ENCODE data around the gene PTPRN.
"Not testable (repeated sequence)": the region's sequence is repeated elsewhere in the genome, so short reads cannot be mapped to it uniquely, and the experiment has no call there.

The PTPRN gene
- total RNA-seq, result 0 to 0.32 (median 0) reads per million in 18 experiments

DNA sequence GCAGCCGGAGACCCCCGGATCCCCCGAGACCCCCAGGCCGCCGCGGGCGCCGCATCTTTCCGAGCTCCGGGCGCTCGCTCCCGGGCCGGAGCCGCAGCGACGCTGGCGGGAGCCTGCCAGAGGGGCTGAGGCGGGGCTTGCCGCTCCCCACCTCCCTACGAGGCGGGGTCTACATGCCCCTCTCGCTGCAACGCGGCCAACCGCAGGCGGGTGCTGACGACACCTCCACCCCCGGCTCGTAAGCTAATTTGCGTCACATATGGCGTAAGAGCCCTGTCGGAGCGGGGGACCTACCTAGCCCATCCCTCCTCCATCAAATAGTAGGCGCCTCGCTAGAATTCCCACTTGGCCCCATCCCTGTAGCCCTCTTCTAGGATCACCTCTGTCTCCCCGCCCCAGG, at the start of gene PTPRN:
Gene PTPRN, minus strand, starts transcription at position 124 of the 400 bp plus-strand sequence. Its CDS starts 69 bp downstream, at position 55.
- no peak for DNase-seq

DNA sequence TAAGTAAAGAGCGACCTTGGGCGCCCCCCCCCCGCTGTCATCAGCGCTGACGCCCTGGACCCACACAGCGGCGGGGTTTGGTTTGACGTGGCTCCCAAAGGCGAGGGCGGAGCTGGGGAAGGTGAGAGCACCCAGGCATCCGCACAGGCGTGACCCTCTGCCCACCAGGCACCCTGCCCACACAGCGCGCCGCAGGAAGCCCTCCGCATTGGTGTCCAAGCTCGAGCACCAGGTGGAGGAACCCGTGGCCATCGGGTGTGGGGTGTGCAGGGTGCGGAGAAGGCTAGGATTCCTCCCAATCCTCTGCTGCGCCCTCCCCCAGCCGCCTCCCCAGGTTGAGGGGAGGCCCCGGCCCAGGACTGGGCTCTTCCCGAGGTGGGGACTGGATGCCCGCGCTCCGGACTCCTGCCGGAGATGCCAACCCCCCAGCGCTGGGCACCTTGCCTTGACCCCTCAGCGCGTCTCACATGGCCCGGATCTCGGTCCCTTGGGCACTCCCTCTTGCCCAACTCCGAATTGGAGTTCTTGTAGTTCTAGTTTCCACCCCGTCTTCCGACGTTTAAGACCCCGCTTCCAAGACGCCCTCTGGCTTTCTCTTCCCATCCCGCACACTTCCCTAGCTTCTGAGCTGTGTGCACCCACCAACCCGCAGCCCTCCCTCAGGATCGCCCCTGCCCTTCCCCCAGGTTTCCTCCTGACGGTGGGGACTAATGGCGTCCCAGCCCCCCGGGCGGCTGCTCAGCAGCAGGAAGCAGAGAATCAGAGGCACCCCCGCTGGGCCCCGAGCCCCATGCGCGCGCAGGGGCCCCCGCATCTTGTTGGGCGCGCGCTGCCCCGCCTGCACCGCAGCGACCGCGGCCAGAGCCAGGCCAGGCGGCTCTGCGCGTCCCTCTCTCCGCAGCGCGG, 49.2 kb upstream of the PTPRN start:
- no peak for DNase-seq

DNA sequence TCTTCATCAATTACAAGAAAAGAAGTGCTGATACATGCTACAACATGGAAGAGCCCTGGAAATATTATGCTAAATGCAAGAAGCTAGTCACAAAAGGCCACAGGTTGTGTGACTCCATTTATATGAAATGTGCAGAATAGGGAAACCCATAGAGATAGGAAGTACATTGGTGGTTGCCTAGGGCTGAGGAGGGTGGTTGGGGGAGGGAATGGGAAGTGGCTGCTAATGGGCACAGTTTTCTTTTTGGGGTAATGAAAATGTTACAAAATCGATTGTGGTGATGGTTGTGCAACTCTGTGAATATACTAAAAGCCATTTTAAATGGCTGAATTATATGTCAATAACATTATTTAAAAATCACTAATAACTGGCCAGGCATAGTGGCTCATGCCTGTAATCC, 47.6 kb upstream of the PTPRN start:
- peak; percentile 87 to 91 for DNase-seq

DNA sequence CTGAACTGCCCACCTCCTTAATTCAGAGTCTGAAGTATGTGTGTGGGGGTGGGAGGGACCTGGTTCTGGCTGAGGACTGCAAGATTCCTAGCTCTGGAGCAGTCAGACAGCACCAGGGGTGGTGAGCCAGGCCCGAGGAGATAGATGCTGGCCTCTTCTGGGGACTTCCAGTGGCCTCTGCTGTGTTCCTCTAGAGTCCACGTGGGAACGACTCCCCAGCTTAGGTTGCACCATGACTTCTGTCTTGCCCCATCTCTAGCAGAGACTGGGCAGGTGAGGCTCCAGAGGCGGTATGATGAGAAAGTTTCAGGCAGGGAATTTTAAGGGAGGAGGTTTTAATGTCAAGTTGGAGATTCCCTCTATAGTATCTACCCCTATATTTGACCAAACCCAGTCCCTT, 45.4 kb upstream of the PTPRN start:
- DNase-seq, result no peak

DNA sequence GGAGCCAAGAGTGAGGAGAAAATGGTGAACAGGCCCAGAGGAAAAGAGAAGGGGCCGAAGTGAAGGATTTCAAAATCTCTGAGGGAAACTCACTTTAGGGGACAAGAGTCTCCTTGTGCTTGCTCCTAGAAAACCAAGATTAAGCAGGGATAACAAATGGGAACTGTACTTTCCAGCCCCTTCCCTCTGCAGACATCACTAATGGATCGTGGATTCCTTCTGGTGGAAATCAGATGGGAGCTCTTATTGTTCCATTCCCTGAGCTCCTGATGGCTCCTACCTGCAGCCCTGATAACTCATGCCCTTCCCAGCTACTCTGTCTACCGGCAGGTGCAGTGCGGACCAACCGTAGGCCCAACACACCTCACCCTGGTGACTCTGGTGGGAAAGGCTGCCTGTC, 43.9 kb upstream of the PTPRN start:
- no peak for DNase-seq

DNA sequence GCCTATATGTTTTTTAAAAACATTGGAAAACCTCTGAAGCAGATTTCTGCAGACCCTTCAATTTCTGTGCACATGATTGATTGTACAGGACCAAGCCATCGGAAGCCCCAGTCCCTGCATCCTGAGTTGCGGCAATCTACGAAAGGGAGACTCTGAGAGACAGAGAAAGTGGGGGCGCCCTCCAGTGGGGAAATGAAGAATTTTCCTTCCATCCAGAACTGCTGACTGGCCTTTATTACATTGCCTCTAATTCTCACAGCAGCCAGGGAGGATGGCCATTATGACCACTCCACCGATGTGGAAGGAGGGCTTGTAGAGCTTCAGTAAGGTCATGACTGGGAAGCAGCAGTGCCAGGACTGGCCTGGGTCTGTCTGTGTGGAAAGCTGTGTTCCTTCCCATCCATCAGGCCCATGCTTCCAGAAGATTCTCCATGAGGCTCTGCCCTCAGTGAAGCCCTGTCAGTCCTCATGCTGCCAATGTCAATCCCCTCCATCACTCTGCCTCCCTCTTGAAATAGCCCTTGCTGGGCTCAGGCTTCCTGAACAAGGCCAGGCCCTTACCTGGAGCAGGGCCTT, 43.3 kb upstream of the PTPRN start:
- DNase-seq, result peak; percentile 82 to 84

DNA sequence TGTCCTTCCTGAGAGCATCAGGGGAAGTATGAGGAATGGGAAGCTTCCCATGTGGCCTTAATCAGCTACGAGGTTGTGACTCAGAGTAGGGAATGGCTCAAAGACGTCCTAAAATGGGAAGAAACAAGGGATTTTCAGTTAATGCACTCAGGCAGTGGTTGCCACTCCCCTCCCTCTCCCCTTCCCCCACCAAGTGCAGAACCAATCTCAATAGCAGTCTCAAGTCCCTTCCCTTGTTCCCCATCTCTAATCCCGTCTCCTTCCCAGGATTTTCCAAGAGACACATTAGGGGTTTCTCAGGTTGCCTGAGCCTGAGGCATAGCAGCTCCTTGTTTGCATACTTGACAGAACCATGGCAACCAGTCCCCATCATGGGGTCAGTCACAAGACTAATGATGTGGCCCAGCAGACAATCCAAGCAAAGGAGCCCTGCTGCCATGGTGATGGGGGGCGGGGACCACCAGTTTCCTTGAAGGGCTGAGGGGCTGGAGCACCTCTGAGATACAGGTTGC, 41.6 kb upstream of the PTPRN start:
- DNase-seq, result peak in 1 of 2 donors; percentile 26

DNA sequence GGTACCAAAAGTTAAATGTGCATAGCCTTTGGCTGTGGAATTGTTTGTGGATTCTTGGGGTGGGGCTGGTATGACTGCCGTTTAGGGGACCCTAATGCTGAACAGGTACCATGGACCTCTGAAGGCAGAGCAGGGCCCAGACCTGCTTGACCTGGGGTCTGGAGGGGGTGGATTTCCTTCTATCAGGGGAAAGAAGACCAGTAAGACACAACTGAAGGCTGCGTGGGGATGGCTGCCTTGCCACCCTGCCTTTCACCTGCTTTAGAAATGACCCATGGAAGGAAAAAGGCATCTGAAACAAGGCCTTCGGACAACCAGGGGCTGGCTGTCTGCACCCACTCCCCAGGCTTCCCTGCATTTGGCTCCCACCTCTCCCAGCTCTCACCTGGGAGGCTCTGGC, 41.0 kb upstream of the PTPRN start:
- no peak for DNase-seq

DNA sequence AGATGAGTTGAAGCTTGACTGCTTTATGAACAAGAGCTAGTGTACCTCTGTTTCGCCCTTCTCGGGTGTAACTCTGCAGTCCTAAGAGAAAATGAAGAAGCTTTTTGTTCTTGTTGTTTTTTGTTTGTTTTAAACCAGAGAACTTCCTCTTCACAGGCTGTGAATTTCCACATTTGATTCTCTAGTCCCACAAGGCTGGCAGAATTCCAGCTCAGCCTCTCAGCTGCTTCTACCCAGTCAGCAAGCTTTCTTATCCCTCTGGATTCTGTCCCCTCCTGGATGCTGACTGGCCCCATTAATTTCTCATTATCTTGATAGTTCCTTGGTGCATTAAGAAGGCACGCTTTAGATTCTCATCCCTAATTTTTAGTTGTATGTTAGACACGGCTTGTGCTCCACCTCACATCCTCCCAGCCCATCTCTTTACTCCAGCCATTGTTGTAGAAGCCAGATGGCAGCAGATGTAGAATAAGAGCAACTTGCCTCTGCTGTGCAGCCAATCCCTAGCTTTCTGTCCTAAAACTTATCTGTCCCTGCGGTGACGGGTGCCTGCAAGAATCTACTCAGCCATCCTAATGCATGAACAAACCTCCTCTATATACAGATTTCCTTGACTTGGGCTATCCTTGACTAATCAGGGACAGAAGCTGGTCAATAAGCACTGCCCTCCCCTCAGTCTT, 35.7 kb upstream of the PTPRN start:
- DNase-seq, result peak; percentile 86

DNA sequence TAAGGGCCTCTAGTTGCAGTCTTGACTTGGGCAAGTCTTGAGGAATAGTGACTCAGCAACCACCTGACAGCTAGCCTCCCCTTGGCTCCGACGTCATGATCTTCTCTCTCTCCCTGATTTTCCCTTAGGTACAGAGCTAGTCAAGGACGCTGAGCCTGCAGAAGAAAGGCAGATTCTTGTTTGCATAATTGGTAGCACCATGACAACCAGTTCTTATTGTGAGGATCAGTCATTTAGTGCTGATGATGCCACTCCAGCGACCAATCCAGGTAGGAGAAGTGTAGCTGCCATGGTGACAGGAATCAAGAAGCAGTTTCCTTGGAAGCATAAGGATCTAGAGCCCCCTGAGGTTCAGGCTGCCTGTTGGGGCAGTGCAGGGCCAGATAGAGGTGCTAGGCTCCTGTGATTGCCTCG, 26.2 kb upstream of the PTPRN start:
- DNase-seq, result no peak

DNA sequence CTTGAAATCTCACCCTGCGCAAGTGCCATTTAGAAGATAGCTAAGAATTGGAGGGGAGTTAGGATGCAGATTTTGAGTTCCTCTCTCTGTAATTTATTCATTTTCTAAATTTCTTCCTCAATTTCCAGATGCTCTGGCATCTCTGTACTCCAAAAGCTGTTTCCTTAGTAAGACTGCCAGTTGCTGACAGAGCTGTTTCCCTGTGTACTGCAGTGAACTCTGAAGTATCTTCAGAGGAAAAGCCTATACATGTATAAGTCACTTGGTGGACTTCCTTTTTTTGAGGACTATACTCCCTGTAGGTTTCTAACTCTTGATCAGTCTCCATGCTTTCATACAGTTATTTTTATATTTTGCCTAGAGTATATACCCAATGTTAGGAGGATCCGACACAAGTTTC, 24.9 kb upstream of the PTPRN start:
- peak in 1 of 2 donors; percentile 15 for DNase-seq

DNA sequence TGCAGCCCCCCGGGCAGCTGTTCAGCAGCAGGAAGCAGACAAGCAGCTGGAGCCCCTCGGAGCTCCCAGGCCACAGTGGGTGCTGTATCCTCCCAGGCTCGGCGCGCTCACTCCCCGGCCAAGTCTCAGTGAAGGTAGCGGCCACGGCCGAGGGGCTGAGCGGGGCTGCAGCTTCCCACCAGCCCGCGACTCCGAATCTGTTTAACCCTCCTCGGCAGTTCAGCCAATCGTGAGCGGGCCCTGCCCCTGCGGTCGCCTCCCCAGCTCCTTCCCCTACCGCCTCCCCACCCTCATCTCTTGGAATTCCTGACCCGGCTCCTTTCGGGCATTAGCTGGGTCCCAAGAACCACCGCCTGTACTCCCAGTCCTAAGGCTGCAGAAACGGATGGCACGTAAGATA, 23.3 kb upstream of the PTPRN start, which contains the start of gene RESP18:
Gene RESP18, minus strand, starts transcription at position 203 of the 400 bp plus-strand sequence.
- no peak for DNase-seq

DNA sequence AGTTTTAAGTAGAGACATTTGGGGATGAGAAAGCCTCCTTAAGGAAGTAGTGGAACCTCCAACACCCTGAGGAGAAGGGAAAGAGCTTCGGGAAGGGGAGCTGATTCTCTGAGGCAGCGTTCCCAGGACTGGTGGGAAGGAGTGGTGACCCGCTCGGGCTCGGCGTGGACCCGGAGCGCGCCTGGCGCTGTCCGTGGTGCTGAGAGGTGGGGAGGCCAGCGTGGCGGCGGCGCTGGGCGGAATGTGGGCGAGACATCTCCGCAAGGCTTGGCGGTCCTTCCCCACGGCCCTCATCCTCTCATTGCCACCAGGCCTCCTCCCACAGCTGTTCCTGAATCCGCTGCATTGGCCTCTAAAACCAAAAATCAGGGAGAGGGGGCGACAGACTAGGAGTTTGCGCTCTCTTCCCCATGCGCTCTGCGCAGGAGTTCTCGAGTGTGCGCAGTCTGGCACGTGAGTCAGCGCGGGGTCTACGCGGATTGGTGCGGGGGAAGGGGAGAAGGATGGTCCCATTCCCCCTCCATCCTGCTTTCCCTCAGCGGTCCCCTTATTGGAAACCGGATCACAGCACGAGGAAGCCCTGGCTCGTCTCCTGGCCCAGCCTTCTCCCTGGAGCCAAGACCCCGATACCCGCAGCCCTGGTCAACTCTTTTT, 22.5 kb upstream of the PTPRN start:
- DNase-seq, result peak in 1 of 2 donors; percentile 14

DNA sequence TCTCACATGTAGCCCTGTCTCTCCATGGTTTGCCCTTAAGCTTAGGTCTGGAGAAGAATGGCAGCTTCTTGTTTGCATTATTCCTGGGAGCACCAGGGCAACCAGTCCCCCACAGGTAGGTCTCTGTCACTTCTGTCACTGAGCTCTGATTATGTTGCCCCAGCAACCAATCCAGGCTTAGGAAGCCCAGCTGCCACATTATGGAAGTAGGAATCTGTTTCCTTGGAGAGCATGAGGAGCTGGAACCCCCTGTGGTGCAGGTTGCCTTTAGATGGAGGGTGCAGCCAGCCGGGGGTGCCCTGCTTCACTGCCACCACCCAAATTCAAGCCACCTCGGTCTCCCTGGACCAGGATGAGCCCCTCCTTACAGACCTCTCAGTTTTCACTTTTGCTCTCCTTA, 18.5 kb upstream of the PTPRN start:
- DNase-seq, result no peak

DNA sequence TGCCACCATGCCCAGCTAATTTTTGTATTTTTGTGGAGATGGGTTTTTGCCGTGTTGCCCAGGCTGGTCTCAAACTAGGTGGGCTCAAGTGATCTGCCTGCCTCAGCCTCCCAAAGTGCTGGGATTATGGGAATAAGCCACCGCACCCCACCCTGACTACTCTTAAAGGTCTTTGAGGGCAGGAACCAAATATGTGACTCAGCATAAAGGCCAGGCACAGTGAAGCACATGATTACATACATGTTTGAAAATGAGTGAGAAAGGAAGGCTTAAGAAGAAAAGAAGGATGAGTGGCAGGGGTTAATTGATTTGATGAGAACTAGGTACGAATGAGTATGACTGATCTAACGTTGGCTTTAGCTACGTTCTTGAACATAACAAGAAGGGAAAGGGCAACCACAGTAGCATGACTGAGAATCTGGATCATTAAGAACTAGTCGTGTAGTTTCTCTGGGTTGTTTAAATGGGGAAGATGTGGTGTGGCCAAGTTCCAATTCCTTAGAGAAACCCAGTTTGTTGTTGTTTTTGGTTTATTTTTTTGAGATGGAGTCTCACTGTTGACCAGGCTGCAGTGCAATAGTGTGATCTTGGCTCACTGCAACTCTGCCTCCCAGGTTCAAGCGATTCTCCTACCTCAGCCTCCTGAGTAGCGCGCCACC, 16.6 kb upstream of the PTPRN start:
- DNase-seq, result no peak

DNA sequence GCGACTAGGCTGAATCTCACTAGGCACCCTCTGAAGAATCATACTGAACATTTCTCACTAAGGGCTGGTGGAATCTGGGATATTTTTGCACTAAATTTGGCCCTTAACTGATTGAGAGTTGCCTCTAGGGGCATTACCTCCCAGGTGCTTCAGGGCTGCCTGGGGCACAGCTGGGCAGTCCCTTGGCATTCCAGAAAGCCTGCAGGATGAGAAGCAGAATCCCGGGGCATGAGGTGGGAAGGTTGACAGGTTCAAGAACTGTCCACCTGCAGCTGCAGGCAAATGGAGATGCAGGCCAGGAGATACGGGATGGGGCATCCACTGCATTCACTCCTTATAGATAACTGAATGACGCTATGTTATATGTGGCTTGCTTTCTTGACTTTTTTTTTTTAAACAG, 15.9 kb upstream of the PTPRN start:
- no peak for DNase-seq

DNA sequence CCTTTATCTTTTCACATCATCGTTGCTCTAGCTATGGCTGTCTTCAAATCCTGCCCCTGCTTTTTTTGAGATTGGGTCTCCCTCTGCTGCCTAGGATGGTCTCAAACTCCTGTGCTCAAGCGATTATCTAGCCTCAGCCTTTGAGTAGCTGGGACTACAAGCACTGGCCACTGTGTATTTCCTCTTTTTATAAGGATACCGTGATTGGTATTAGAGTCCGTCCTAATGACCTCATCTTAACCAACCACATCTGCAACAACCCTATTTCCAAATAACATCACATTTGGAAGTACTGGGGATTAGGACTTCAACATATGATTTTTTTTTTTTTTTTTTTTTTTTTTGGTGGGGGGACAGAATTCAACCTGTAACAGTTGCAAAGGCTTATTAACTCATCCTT, 14.2 kb upstream of the PTPRN start:
- peak; percentile 59 to 64 for DNase-seq

DNA sequence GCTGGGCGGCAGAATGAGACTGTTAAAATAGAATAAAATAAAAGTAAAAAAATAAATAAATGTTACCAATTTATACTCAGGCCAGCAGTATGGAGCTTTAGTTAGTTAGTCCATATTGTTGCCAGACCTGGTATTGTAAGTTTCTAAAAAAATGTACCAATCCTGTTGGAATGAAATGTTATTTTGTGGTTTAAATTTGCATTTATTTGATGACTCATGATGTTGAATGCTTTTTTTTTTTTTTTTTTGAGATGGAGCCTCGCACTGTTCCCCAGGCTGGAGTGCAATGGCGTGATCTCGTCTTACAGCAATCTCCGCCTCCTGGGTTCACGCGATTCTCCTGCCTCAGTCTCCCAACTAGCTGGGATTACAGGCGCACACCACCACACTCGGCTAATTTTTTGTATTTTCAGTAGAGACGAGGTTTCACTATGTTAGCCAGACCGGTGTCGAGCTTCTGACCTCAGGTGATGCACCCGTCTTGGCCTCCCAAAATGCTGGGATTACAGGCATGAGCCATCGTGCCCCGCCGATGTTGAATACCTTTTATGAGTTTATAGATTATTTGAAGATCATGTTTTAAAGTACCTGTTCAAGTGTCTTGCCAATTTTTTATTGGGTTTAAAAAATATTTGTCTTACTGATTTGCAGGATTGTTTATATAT, 5.7 kb upstream of the PTPRN start:
- no peak for DNase-seq

DNA sequence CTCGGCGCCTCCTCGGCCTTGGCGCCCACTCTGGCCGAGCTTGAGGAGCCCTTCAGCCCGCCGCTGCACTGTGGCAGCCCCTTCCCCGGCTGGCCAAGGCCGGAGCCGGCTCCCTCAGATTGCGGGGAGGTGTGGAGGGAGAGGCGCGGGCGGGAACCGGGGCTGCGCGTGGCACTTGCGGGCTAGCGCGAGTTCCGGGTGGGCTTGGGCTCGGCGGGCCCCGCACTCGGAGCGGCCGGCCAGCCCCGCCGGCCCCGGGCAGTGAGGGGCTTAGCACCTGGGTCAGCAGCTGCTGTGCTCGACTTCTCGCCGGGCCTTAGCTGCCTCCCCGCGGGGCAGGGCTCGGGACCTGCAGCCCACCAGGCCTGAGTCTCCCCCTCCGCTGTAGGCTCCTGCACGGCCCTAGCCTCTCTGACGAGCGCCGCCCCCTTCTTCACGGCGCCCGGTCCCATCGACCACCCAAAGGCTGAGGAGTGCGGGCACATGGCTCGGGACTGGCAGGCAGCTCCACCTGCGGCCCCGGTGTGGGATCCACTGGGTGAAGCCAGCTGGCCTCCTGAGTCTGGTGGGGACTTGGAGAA, 3.6 kb upstream of the PTPRN start:
- not testable (repeated sequence) for DNase-seq

DNA sequence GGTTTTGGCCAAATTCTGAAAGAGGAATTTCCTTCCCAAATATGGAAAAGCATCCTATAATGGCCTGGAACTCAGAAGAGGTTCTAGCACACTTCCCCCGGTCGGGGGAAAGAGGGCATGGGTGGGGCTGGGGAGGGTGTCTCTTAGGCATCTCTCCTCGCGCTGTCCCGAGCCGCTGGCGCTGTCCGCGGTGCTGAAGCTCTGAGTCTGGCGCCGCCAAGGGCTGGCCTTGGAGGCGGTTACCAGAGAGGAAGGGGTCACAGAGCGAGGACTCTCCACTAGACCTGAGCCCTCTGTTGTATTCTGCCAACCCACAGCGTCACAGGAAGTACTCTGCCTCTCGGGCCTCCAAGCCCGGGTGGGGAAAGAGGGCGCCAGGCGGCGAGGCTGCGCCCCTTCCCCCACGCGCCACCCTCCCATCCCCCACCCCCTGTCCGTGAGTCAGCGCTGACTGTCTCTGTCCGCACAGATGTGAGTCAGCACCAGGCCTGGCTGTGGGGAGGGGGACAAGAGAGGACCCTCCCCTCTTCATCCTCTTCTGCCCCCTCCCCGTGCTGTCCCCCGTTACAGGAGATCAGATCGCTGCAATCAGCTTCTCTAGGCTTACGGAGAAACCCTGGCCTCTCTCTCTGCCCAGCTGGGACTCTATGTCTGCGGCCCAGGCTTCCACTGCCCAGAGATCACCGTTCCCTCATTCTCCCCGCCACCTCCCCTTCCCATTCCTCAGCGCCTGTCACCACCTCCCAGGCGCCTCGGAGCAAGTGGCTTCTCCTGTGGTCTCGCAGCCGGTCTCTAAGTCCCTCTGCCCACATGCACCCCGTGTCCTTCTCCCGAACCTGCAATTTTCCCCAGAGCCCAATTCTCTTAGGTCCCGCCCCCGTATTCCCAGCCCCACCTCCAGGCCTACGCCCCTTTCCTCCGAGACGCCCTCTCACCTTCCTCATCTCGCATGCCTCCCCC, 779 bp downstream of the PTPRN start:
- DNase-seq, result peak; percentile 42 to 70
